WTC11 (cell line): ENCODE measurements around the gene PRSS1.

Experiments used
- CREB1 ChIP-seq: sonication (generic); formaldehyde crosslinking; IDR thresholded peaks from 2 replicates; pipeline ENCODE4 v1.8.0; 2023; ENCODE audit warnings: mild to moderate bottlenecking, missing genetic modification reagents
- TF ChIP-seq, protein P1 (sequence below): sonication (generic); formaldehyde crosslinking; IDR thresholded peaks from 2 replicates; pipeline ENCODE4 v1.8.0; 2022; ENCODE audit warnings: mild to moderate bottlenecking, missing genetic modification reagents
- TF ChIP-seq, protein P2 (sequence below): sonication (generic); formaldehyde crosslinking; IDR thresholded peaks from 2 replicates; pipeline ENCODE4 v1.8.1; 2023; ENCODE audit warnings: mild to moderate bottlenecking, missing genetic modification reagents, moderate library complexity
- TF ChIP-seq, protein P3 (sequence below): sonication (generic); formaldehyde crosslinking; IDR thresholded peaks from 2 replicates; pipeline ENCODE4 v1.8.1; 2022; ENCODE audit warnings: mild to moderate bottlenecking, missing genetic modification reagents, moderate library complexity, borderline replicate concordance
- TF ChIP-seq, protein P4 (sequence below): fragments of 200-600 bp; IDR thresholded peaks from 2 replicates; pipeline ENCODE4 v1.8.0; 2022; ENCODE audit warnings: antibody characterized with exemption

DNA sequence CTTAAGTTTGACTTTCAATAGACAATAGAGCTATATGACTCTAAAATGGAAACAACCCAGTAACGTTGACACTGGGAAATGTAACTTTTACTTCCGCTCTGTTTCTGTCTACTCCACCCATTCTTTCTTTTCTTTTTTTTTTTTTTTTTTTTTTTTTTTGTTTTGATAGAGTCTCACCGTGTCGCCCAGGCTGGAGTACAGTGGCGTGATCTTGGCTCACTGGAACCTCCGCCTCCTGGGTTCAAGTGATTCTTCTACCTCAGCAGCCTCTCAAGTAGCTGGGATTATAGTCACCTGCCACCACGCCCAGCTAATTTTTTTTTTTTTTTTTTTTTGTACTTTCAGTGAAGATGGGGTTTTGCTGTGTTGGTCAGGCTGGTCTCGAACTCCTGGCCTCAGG lies 35.4 kb downstream of the PRSS1 start:
- TF ChIP-seq, protein P1, sequence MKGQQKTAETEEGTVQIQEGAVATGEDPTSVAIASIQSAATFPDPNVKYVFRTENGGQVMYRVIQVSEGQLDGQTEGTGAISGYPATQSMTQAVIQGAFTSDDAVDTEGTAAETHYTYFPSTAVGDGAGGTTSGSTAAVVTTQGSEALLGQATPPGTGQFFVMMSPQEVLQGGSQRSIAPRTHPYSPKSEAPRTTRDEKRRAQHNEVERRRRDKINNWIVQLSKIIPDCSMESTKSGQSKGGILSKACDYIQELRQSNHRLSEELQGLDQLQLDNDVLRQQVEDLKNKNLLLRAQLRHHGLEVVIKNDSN (CRISPR knock-in tag), result no peak
- TF ChIP-seq, protein P2, sequence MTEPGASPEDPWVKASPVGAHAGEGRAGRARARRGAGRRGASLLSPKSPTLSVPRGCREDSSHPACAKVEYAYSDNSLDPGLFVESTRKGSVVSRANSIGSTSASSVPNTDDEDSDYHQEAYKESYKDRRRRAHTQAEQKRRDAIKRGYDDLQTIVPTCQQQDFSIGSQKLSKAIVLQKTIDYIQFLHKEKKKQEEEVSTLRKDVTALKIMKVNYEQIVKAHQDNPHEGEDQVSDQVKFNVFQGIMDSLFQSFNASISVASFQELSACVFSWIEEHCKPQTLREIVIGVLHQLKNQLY (CRISPR knock-in tag), result no peak
- TF ChIP-seq, protein P3, sequence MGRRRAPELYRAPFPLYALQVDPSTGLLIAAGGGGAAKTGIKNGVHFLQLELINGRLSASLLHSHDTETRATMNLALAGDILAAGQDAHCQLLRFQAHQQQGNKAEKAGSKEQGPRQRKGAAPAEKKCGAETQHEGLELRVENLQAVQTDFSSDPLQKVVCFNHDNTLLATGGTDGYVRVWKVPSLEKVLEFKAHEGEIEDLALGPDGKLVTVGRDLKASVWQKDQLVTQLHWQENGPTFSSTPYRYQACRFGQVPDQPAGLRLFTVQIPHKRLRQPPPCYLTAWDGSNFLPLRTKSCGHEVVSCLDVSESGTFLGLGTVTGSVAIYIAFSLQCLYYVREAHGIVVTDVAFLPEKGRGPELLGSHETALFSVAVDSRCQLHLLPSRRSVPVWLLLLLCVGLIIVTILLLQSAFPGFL (CRISPR knock-in tag), result no peak
- TF ChIP-seq, protein P4, sequence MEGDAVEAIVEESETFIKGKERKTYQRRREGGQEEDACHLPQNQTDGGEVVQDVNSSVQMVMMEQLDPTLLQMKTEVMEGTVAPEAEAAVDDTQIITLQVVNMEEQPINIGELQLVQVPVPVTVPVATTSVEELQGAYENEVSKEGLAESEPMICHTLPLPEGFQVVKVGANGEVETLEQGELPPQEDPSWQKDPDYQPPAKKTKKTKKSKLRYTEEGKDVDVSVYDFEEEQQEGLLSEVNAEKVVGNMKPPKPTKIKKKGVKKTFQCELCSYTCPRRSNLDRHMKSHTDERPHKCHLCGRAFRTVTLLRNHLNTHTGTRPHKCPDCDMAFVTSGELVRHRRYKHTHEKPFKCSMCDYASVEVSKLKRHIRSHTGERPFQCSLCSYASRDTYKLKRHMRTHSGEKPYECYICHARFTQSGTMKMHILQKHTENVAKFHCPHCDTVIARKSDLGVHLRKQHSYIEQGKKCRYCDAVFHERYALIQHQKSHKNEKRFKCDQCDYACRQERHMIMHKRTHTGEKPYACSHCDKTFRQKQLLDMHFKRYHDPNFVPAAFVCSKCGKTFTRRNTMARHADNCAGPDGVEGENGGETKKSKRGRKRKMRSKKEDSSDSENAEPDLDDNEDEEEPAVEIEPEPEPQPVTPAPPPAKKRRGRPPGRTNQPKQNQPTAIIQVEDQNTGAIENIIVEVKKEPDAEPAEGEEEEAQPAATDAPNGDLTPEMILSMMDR, result no peak
- no peak for TF ChIP-seq CREB1 (CRISPR knock-in tag)
